ENCODE results near the gene ANKDD1A. TPM values are rescaled to one million over a fixed set of nuclear protein-coding genes. Genes with fewer than 3 reads are reported as not detected.

The ANKDD1A gene
- total RNA-seq, 1 experiment from 2014 or later = 3.3 TPM

Other genes starting within 250 kb of the ANKDD1A start
- gene RBPMS2, start 136.3 kb upstream of the ANKDD1A start, total RNA-seq (2014; rRNA removed; shearing (Covaris generic)) = 0.11 TPM in 1 of 2 replicates, not detected in the other
- 20.1 and 29.2 TPM in 2 replicates for gene PIF1, start 86.3 kb upstream of the ANKDD1A start, total RNA-seq (2014; rRNA removed; shearing (Covaris generic))
- gene PLEKHO2, start 70.0 kb upstream of the ANKDD1A start, total RNA-seq (2014; rRNA removed; shearing (Covaris generic)) = 21.4 and 21.7 TPM in 2 replicates
- gene SPG21, start 78.0 kb downstream of the ANKDD1A start, total RNA-seq (2014; rRNA removed; shearing (Covaris generic)) = 41.8 and 49.0 TPM in 2 replicates
- 22.1 and 30.4 TPM in 2 replicates for gene MTFMT, start 117.7 kb downstream of the ANKDD1A start, total RNA-seq (2014; rRNA removed; shearing (Covaris generic))
- gene SLC51B, start 133.5 kb downstream of the ANKDD1A start, total RNA-seq (2014; rRNA removed; shearing (Covaris generic)) = 1.1 TPM in 1 of 2 replicates, not detected in the other
- gene RASL12, start 156.1 kb downstream of the ANKDD1A start, total RNA-seq (2014; rRNA removed; shearing (Covaris generic)) = 175 and 181 TPM in 2 replicates
- gene KBTBD13, start 164.8 kb downstream of the ANKDD1A start, total RNA-seq (2014; rRNA removed; shearing (Covaris generic)) = not detected in 2 replicates
- 0.38 and 0.87 TPM in 2 replicates for gene UBAP1L, start 203.3 kb downstream of the ANKDD1A start, total RNA-seq (2014; rRNA removed; shearing (Covaris generic))
- gene PDCD7, start 221.9 kb downstream of the ANKDD1A start, total RNA-seq (2014; rRNA removed; shearing (Covaris generic)) = 25.8 and 29.4 TPM in 2 replicates

All from SJSA1 (cell line).